HCT116 (cell line): ENCODE measurements around the gene CYP17A1.

Source experiments
- CTCF ChIP-seq, 3 experiments: fragments of 200-600 bp in 1 of 3; sonication (generic) in 1 of 3; IDR thresholded peaks in 2 of 3; conservative IDR thresholded peaks in 1 of 3; 2 replicates each; pipeline ENCODE4 v1.5.1; 2012 to 2017; ENCODE audit warnings: low read depth in 2 of 3, low read length in 2 of 3, antibody characterized with exemption in 1 of 3, borderline replicate concordance in 1 of 3, control low read depth in 1 of 3, mild to moderate bottlenecking in 1 of 3, mixed read lengths in 1 of 3, mixed run types in 1 of 3, moderate library complexity in 1 of 3; ENCODE audit not compliant: insufficient read depth in 1 of 3
- EZH2 ChIP-seq: fragments of 200-600 bp; sonication (generic); IDR thresholded peaks from 2 replicates; pipeline ENCODE4 v1.6.1; 2017; ENCODE audit warnings: antibody characterized with exemption, mixed run types
- POLR2A ChIP-seq: IDR thresholded peaks from 2 replicates; pipeline ENCODE4 v1.7.0; 2011; ENCODE audit warnings: borderline replicate concordance; ENCODE audit not compliant: insufficient read depth, insufficient read length; ENCODE audit errors: extremely low read depth
- YY1 ChIP-seq: IDR thresholded peaks from 2 replicates; pipeline ENCODE4 v1.6.1; 2011; ENCODE audit warnings: low read length, low read depth, moderate library complexity, mild to moderate bottlenecking; ENCODE audit not compliant: insufficient replicate concordance; ENCODE audit errors: extremely low read depth

DNA sequence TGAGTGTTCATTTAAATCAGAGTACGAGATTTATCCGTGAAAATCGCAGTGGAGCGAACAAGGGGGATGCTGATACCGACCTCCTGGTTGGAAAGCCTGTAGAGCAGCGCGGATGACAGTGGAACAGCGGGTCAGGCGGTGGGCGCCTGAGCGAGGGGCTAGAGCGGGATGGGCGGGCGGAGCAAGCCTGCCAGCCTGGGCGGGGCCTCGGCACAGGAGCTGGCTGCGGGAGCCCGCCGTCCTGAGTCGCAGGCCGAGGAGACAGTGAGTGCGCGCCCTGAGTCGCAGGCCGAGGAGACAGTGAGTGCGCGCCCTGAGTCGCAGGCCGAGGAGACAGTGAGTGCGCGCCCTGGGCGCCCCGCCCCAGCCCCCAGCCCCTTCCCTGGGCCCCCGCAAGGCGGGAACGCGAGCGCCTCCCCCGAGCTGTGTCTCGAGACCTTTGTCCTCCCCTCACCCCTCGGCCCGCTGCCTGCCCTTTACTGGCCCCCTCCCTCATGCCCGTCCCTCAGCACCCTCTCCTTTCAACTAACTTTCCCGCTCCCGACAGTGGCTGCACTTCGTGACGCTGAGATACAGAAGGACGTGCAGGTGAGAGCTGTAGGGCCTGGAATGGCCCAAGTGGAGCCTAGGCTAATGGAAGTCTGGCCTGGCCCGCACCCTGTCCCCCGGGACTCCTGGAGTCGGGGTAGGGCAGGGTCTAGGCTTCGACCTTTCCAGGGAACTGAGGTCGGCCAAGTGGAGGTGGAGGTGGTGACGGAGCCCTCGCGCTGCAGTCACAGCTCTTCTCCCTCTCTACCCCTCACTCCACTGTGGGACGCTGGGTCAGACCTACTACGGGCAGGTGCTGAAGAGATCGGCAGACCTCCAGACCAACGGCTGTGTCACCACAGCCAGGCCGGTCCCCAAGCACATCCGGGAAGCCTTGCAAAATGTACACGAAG lies 32.3 kb upstream of the CYP17A1 start, which contains the start of gene AS3MT:
- TF ChIP-seq CTCF (IDR thresholded peaks at IDR 0.05 in 2 of 3, conservative IDR thresholded peaks at IDR 0.05 in 1 of 3; ENCODE audit: borderline replicate concordance in 1 of 3, insufficient read depth in 1 of 3, low read depth in 2 of 3, low read length in 2 of 3), result no peak
- no peak for TF ChIP-seq POLR2A
- TF ChIP-seq YY1, result no peak
- TF ChIP-seq EZH2, result no peak
